Erythroblast (primary cell): ENCODE measurements around the gene TREX2.

Experiments used
- GATA1 ChIP-seq: IDR thresholded peaks from 2 replicates; pipeline ENCODE4 v1.6.1; 2011; ENCODE audit warnings: low read depth, mild to moderate bottlenecking, control low read depth, low read length, moderate library complexity
- POLR2A ChIP-seq: IDR thresholded peaks from 2 replicates; pipeline ENCODE4 v1.6.1; 2011; ENCODE audit warnings: mild to moderate bottlenecking, low read length

- TF ChIP-seq POLR2A = no peak
- TF ChIP-seq GATA1 = no peak
Observed at GRCh38 chrX:153400146-153401132, 45.4 kb downstream of the TREX2 start.
